DMS53 treated with DMSO at 0.1 percent for 48 hours (cell line): ENCODE results near the gene GPT2.

Experiments
- DNase-seq: peaks from one replicate; lab custom pipeline; 2025; ENCODE audit not compliant: unreplicated experiment; lab: John Stamatoyannopoulos, UW

Gene GPT2

GRCh38 chr16:46883690-46884512 is at the start of gene GPT2:
TSS of gene GPT2 (plus strand) at chr16:46884362. CDS start at chr16:46884716, 354 bp downstream.
- DNase-seq: peak; percentile 93

- DNase-seq: peak; percentile 96
Measured at GRCh38 chr16:46836534-46837530, 47.3 kb upstream of the GPT2 start.

- no peak for DNase-seq
Measured at GRCh38 chr16:46839986-46840443, 44.1 kb upstream of the GPT2 start.

- DNase-seq: no peak
Measured at GRCh38 chr16:46842192-46842895, 41.8 kb upstream of the GPT2 start.

- peak; percentile 18 for DNase-seq
Measured at GRCh38 chr16:46843898-46844642, 40.1 kb upstream of the GPT2 start.

GRCh38 chr16:46844771-46845170 is 39.4 kb upstream of the GPT2 start:
- no peak for DNase-seq

GRCh38 chr16:46845952-46846351 is 38.2 kb upstream of the GPT2 start:
- DNase-seq: no peak

GRCh38 chr16:46848768-46849764 is 35.1 kb upstream of the GPT2 start:
- no peak for DNase-seq

- no peak for DNase-seq
Measured at GRCh38 chr16:46850619-46851555, 33.3 kb upstream of the GPT2 start.

- no peak for DNase-seq
Measured at GRCh38 chr16:46852130-46852529, 32.0 kb upstream of the GPT2 start.

- peak; percentile 73 for DNase-seq
Measured at GRCh38 chr16:46853713-46854443, 30.3 kb upstream of the GPT2 start.

- no peak for DNase-seq
Measured at GRCh38 chr16:46854846-46855245, 29.3 kb upstream of the GPT2 start.

- DNase-seq: no peak
Measured at GRCh38 chr16:46855389-46855788, 28.8 kb upstream of the GPT2 start.

- peak; percentile 72 for DNase-seq
Measured at GRCh38 chr16:46857368-46857945, 26.7 kb upstream of the GPT2 start.

- DNase-seq: no peak
Measured at GRCh38 chr16:46858151-46858550, 26.0 kb upstream of the GPT2 start.

- DNase-seq: no peak
Measured at GRCh38 chr16:46859719-46860152, 24.4 kb upstream of the GPT2 start.
